H1 (cell line): ENCODE results near the gene SUSD1. TPM values are rescaled to one million over a fixed set of nuclear protein-coding genes. Genes with fewer than 3 reads are reported as not detected.

Experiments
- CTCF ChIA-PET: fragments of 300-600 bp; sonication (Branson Sonifier 250); formaldehyde crosslinking; loops from one replicate; lab custom pipeline; 2021; ENCODE audit not compliant: partially characterized antibody; lab: Charles Lee
- POLR2A ChIA-PET: fragments of 300-600 bp; sonication (Branson Sonifier 250); formaldehyde crosslinking; loops from one replicate; lab custom pipeline; 2021; ENCODE audit warnings: inconsistent platforms; ENCODE audit not compliant: partially characterized antibody; lab: Charles Lee
- DNase-seq, 2 experiments: peaks; one replicate each; pipeline versions ENCODE4 v3.0.0 to v3.0.0-alpha.2; 2010 to 2022; ENCODE audit warnings: low spot score in 2 of 2, low read depth in 1 of 2, mixed read lengths in 1 of 2
- FAIRE-seq: peaks from 2 replicates; lab custom pipeline; 2011; peaks lifted over from hg19 to GRCh38; lab: Jason Lieb, UNC
- H2AFZ ChIP-seq: 2 replicates; pipeline ENCODE4 v1.8.1; 2012; ENCODE audit warnings: low read length, inconsistent platforms
- H2AK5ac ChIP-seq: 2 replicates; pipeline ENCODE4 v1.6.1; 2013; ENCODE audit warnings: low read depth, low read length
- H2BK120ac ChIP-seq: replicated peaks from 2 replicates; pipeline ENCODE3; 2013; ENCODE audit warnings: low read depth, low read length, inconsistent platforms
- H2BK12ac ChIP-seq: 2 replicates; pipeline ENCODE4 v1.6.1; 2013; ENCODE audit warnings: low read depth, low read length
- H2BK15ac ChIP-seq: 2 replicates; pipeline ENCODE4 v1.6.1; 2013; ENCODE audit warnings: low read length
- H2BK20ac ChIP-seq: 2 replicates; pipeline ENCODE4 v1.6.1; 2013; ENCODE audit warnings: low read length
- H2BK5ac ChIP-seq: 2 replicates; pipeline ENCODE4 v1.6.1; 2013; ENCODE audit warnings: low read depth, low read length
- H3K14ac ChIP-seq: 2 replicates; pipeline ENCODE4 v1.6.1; 2013; ENCODE audit warnings: inconsistent platforms; ENCODE audit not compliant: insufficient read length
- H3K18ac ChIP-seq: 2 replicates; pipeline ENCODE4 v1.6.1; 2013; ENCODE audit warnings: low read length; ENCODE audit errors: extremely low read depth
- H3K23ac ChIP-seq: 2 replicates; pipeline ENCODE4 v1.6.1; 2013; ENCODE audit warnings: inconsistent platforms; ENCODE audit not compliant: insufficient read length
- H3K23me2 ChIP-seq: 2 replicates; pipeline ENCODE4 v1.6.1; 2013; ENCODE audit warnings: low read depth, low read length
- H3K27ac ChIP-seq: 2 replicates; pipeline ENCODE4 v1.6.1; 2011; ENCODE audit warnings: low read depth, low read length, inconsistent platforms
- H3K27me3 ChIP-seq, 4 experiments: replicated peaks in 1 of 4; 1 replicate in 1 of 4; 2 replicates in 3 of 4; pipeline versions ENCODE4 v1.6.1 to v1.8.1; 2011 to 2013; ENCODE audit warnings: low read length in 3 of 4, mild to moderate bottlenecking in 3 of 4, inconsistent platforms in 2 of 4, mixed read lengths in 2 of 4, moderate library complexity in 1 of 4; ENCODE audit not compliant: control insufficient read depth in 3 of 4, insufficient read depth in 3 of 4; ENCODE audit errors: extremely low read depth in 1 of 4
- H3K36me3 ChIP-seq, 4 experiments: 2 replicates each; pipeline versions ENCODE4 v1.6.1 to v1.8.1; 2011 to 2013; ENCODE audit warnings: mild to moderate bottlenecking in 4 of 4, low read length in 3 of 4, moderate library complexity in 2 of 4, control low read depth in 1 of 4, inconsistent platforms in 1 of 4; ENCODE audit not compliant: insufficient read depth in 4 of 4, control insufficient read depth in 2 of 4
- H3K4ac ChIP-seq: replicated peaks from 2 replicates; pipeline ENCODE3; 2013; ENCODE audit warnings: low read length, low read depth, mixed read lengths, inconsistent platforms; ENCODE audit not compliant: insufficient read length
- H3K4me1 ChIP-seq, 4 experiments: replicated peaks in 1 of 4; 1 replicate in 1 of 4; 2 replicates in 3 of 4; pipeline versions ENCODE4 v1.6.1 to v1.8.1; 2011 to 2013; ENCODE audit warnings: low read length in 3 of 4, inconsistent platforms in 2 of 4, mixed read lengths in 1 of 4; ENCODE audit not compliant: insufficient read depth in 4 of 4, control insufficient read depth in 3 of 4
- H3K4me2 ChIP-seq, 2 experiments: 2 replicates each; pipeline versions ENCODE4 v1.6.1 to v1.8.1; 2011 to 2013; ENCODE audit warnings: low read depth in 2 of 2, low read length in 2 of 2, control low read depth in 1 of 2, inconsistent platforms in 1 of 2, mild to moderate bottlenecking in 1 of 2; ENCODE audit not compliant: insufficient read depth in 1 of 2
- H3K4me3 ChIP-seq, 4 experiments: fragments of 200-600, 300-600 bp in 1 of 4; sonication (generic), shearing (Covaris generic), sonication (Bioruptor Twin) in 1 of 4; 2 replicates each; pipeline versions ENCODE4 v1.5.1 to v1.8.1; 2011 to 2016; ENCODE audit warnings: low read length in 4 of 4, low read depth in 3 of 4, control low read depth in 2 of 4, inconsistent platforms in 2 of 4, mild to moderate bottlenecking in 2 of 4, mixed read lengths in 1 of 4, moderate library complexity in 1 of 4; ENCODE audit not compliant: insufficient read depth in 2 of 4; ENCODE audit errors: extremely low read depth in 1 of 4
- H3K56ac ChIP-seq: replicated peaks from 2 replicates; pipeline ENCODE3; 2013; ENCODE audit warnings: low read depth, mild to moderate bottlenecking, mixed read lengths, low read length, inconsistent platforms; ENCODE audit not compliant: insufficient read length
- H3K79me1 ChIP-seq: 2 replicates; pipeline ENCODE4 v1.6.1; 2013; ENCODE audit warnings: low read depth, low read length, control low read depth
- H3K79me2 ChIP-seq, 2 experiments: 2 replicates each; pipeline versions ENCODE4 v1.6.1 to v1.8.1; 2012 to 2013; ENCODE audit warnings: low read length in 2 of 2, mild to moderate bottlenecking in 2 of 2, inconsistent platforms in 1 of 2; ENCODE audit not compliant: insufficient read depth in 2 of 2, control insufficient read depth in 1 of 2
- H3K9ac ChIP-seq, 4 experiments: replicated peaks in 1 of 4; 1 replicate in 1 of 4; 2 replicates in 3 of 4; pipeline versions ENCODE4 v1.6.1 to v1.8.1; 2011 to 2013; ENCODE audit warnings: low read depth in 3 of 4, low read length in 3 of 4, control low read depth in 2 of 4, mild to moderate bottlenecking in 2 of 4, moderate library complexity in 2 of 4, inconsistent platforms in 1 of 4; ENCODE audit errors: extremely low read depth in 1 of 4
- H3K9me3 ChIP-seq, 2 experiments: 2 replicates each; pipeline versions ENCODE4 v1.6.1 to v1.8.1; 2012 to 2013; ENCODE audit warnings: mild to moderate bottlenecking in 2 of 2, moderate library complexity in 2 of 2, control low read depth in 1 of 2, inconsistent platforms in 1 of 2, low read depth in 1 of 2, low read length in 1 of 2, mixed read lengths in 1 of 2; ENCODE audit not compliant: insufficient read depth in 2 of 2
- H4K20me1 ChIP-seq, 2 experiments: replicated peaks in 1 of 2; 2 replicates each; pipeline versions ENCODE3 to v1.8.1; 2011 to 2013; ENCODE audit warnings: inconsistent platforms in 2 of 2, low read length in 2 of 2, mild to moderate bottlenecking in 1 of 2; ENCODE audit not compliant: insufficient read depth in 2 of 2, control insufficient read depth in 1 of 2
- H4K5ac ChIP-seq: 2 replicates; pipeline ENCODE4 v1.6.1; 2013; ENCODE audit warnings: low read length, low read depth, mixed read lengths, inconsistent platforms; ENCODE audit not compliant: insufficient read length
- H4K8ac ChIP-seq: 2 replicates; pipeline ENCODE4 v1.8.0; 2013; ENCODE audit warnings: mild to moderate bottlenecking, moderate library complexity, low read length, inconsistent platforms; ENCODE audit not compliant: insufficient read depth; ENCODE audit errors: extremely low read depth
- H4K91ac ChIP-seq: replicated peaks from 2 replicates; pipeline ENCODE3; 2013; ENCODE audit warnings: low read length, mixed read lengths, inconsistent platforms; ENCODE audit not compliant: insufficient read length
- ASH2L ChIP-seq: fragments of 200-600, 300-600 bp; sonication (generic); IDR thresholded peaks from one replicate; pipeline ENCODE4 v1.7.1; 2017; ENCODE audit warnings: low read length
- BACH1 ChIP-seq: IDR thresholded peaks from 2 replicates; pipeline ENCODE4 v1.6.1; 2012; ENCODE audit warnings: low read length, improper control_type of control experiment
- CHD1 ChIP-seq: IDR thresholded peaks from 2 replicates; pipeline ENCODE4 v1.6.1; 2012; ENCODE audit warnings: low read depth, low read length, improper control_type of control experiment
- CTBP2 ChIP-seq: IDR thresholded peaks from 2 replicates; pipeline ENCODE4 v1.7.0; 2011; ENCODE audit warnings: borderline replicate concordance, mild to moderate bottlenecking, moderate library complexity, mixed read lengths, low read length; ENCODE audit not compliant: insufficient read depth, insufficient read length
- EZH2 ChIP-seq: fragments of 200-600 bp; sonication (generic); IDR thresholded peaks from 2 replicates; pipeline ENCODE4 v1.7.1; 2012; ENCODE audit warnings: low read depth, mild to moderate bottlenecking, moderate library complexity, low read length, inconsistent platforms; ENCODE audit not compliant: severe bottlenecking
- HDAC2 ChIP-seq, 2 experiments: fragments of 300-600 bp in 1 of 2; sonication (generic) in 1 of 2; IDR thresholded peaks; 2 replicates each; pipeline ENCODE4 v1.6.1; 2011 to 2012; ENCODE audit warnings: low read depth in 2 of 2, low read length in 2 of 2, mild to moderate bottlenecking in 2 of 2, moderate library complexity in 2 of 2, borderline replicate concordance in 1 of 2, inconsistent platforms in 1 of 2
- POU5F1 ChIP-seq: IDR thresholded peaks from 2 replicates; pipeline ENCODE4 v1.6.1; 2011; ENCODE audit warnings: low read depth, mild to moderate bottlenecking, low read length, moderate library complexity
- TCF12 ChIP-seq: IDR thresholded peaks from 2 replicates; pipeline ENCODE4 v1.6.1; 2011; ENCODE audit warnings: low read depth, mild to moderate bottlenecking, low read length
- WGBS, 2 experiments: shearing (Covaris generic) in 1 of 2; methylation state at CpG; one replicate each; pipeline versions ENCODE4 v1.1.6 to v1.1.7; 2013 to 2015; ENCODE audit warnings: low lambda C conversion rate in 2 of 2, mixed read lengths in 2 of 2, inconsistent platforms in 1 of 2, low coverage in 1 of 2, missing lambda C conversion rate in 1 of 2; ENCODE audit not compliant: insufficient replicate concordance in 2 of 2, insufficient coverage in 1 of 2, insufficient read length in 1 of 2; ENCODE audit errors: extremely low coverage in 1 of 2, missing lambda C conversion rate in 1 of 2; 5-methylcytosine and 5-hydroxymethylcytosine counted together
- polyA plus RNA-seq, 7 experiments: library from polyadenylated mRNA; depleted of rRNA in 3 of 7; stranded (reverse) in 5 of 7; unstranded in 2 of 7; fragments of >200 nt in 5 of 7; fragments of 200-250 nt in 2 of 7; gene quantifications; 1 replicate in 5 of 7; 2 replicates in 1 of 7; 4 replicates in 1 of 7; pipeline versions ENCODE4 v1.2.1 to v1.2.3, GENCODE V29; 2011 to 2013; ENCODE audit warnings: missing spikeins in 2 of 7, mixed read lengths in 2 of 7
- total RNA-seq: library from RNA; stranded (reverse); fragmentation: NEBNext Ultra II Directional; extraction: Animal tissue kit (Norgen Biotek cat#: 25700); gene quantifications from 2 replicates; pipeline ENCODE4 v1.2.1, GENCODE V29; 2021
- TF ChIP-seq, protein P1 (sequence below): IDR thresholded peaks from 2 replicates; pipeline ENCODE4 v1.6.1; 2012; ENCODE audit warnings: inconsistent platforms

SUSD1 gene
- total and polyA plus RNA-seq, 2 of the 8 experiments (the other 6 are each of a cell fraction or from before 2014, with no cell fraction given): 2.8 to 7.2 TPM

DNA sequence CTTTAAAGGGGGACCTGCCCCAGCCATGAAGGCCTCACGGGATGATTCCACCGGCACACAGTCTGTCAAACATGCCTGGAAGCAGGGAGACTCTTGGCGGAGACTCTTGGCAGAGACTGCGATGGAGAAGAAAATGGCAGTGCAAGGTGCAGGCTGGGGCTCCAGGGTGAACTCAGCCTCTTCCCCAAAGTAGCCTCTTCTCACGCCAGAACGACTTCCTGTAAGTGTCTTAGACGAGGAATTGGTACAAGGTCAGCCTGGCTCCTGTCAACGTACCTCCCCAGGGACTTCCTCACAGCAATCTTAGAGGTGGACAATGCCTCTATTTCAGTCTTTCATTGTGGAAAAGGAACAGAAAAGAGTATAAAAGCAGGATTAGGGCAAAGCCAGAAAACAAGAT lies 169.2 kb downstream of the SUSD1 start:
- Histone ChIP-seq H3K23me2 (no peaks in the 10 kb centered on the region), H2AFZ (peak overlapping the region; percentile 42; the same call in 1 of the 2 replicates), H2BK5ac (no peak overlapping the region), H4K5ac (no peak overlapping the region), H3K79me1 (no peaks in the 10 kb centered on the region), H3K18ac (no peak overlapping the region), H4K20me1 (no peaks in the 10 kb centered on the region), H3K56ac (no peak overlapping the region), H2BK15ac (no peak overlapping the region), H3K79me2 (no peaks in the 10 kb centered on the region), H2BK20ac (no peak overlapping the region), H3K4me3 (no peak overlapping the region), H3K4me2 (no peak overlapping the region), H3K36me3 (no peaks in the 10 kb centered on the region), H3K27ac (no peak overlapping the region), H3K27me3 (no peaks in the 10 kb centered on the region), H2BK120ac (no peak overlapping the region), H4K8ac (no peak overlapping the region), H4K91ac (no peak overlapping the region), H3K14ac (no peak overlapping the region), H3K4ac (no peak overlapping the region), H3K9me3 (no peaks in the 10 kb centered on the region), H3K23ac (no peak overlapping the region), H2BK12ac (no peak overlapping the region), H2AK5ac (no peak overlapping the region), H3K4me1 (peaks cover 0 to 4% (median 0%) of the 10 kb centered on the region in 4 experiments; a peak in 1 of 7 replicates), H3K9ac (no peak overlapping the region)
- CTCF ChIA-PET: interaction anchor here (0.6 to 1.4 kb wide), 4 partner anchors 9 to 165 kb away, joined by 3 to 4 read pairs (median 4); no protein-coding TSS in a partner anchor
- FAIRE-seq (no peak), DNase-seq (no peak)
- 90% methylated on average over 8 of the region's 8 CpGs; no CpG with 5 or more reads in 1 of the 2 experiments for WGBS, 2 experiments
- TF ChIP-seq EZH2 (no peak), TCF12 (no peak), POU5F1 (no peak), BACH1 (no peak), CTBP2 (no peak), CHD1 (no peak), HDAC2 (IDR thresholded peaks at IDR 0.05; ENCODE audit: borderline replicate concordance in 1 of 2, low read depth in 2 of 2, low read length in 2 of 2) (no peak), ASH2L (no peak)
- TF ChIP-seq, protein P1, sequence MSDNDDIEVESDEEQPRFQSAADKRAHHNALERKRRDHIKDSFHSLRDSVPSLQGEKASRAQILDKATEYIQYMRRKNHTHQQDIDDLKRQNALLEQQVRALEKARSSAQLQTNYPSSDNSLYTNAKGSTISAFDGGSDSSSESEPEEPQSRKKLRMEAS: no peak
- POLR2A ChIA-PET: no interaction called here
